Renal pelvis (tissue), 4 donors: ENCODE data around the gene PAX5. TPM values are rescaled to one million over a fixed set of nuclear protein-coding genes. Genes with fewer than 3 reads are reported as not detected.

Experiments used
- DNase-seq: peaks from one replicate; pipeline ENCODE4 v3.0.0-alpha.2; 2013
- polyA plus RNA-seq, 3 donors: library from polyadenylated mRNA; unstranded; fragments of 120-200 nt; gene quantifications; one replicate each; pipeline ENCODE4 v1.2.1, GENCODE V29; 2013; ENCODE audit not compliant: insufficient read length in 3 of 3

Gene PAX5
- polyA plus RNA-seq, 3 donors: 0.05 to 0.27 (median 0.09) TPM

- no peak for DNase-seq
These were observed 221.5 kb downstream of the PAX5 start for GRCh38 chr9:36812556-36812955.

- DNase-seq: no peak
These were observed 225.8 kb downstream of the PAX5 start for GRCh38 chr9:36808251-36808650.

- no peak for DNase-seq
These were observed 230.1 kb downstream of the PAX5 start for GRCh38 chr9:36803961-36804360.

GRCh38 chr9:36802201-36802920 is 231.7 kb downstream of the PAX5 start:
- no peak for DNase-seq

- DNase-seq: no peak
These were observed 233.6 kb downstream of the PAX5 start for GRCh38 chr9:36800455-36800854.

- DNase-seq: no peak
These were observed 235.6 kb downstream of the PAX5 start for GRCh38 chr9:36798350-36799065.

- no peak for DNase-seq
These were observed 236.4 kb downstream of the PAX5 start for GRCh38 chr9:36797471-36798220.

- DNase-seq: no peak
These were observed 237.2 kb downstream of the PAX5 start for GRCh38 chr9:36796671-36797419.

- DNase-seq: no peak
These were observed 239.6 kb downstream of the PAX5 start for GRCh38 chr9:36794461-36794860.

- DNase-seq: no peak
These were observed 240.8 kb downstream of the PAX5 start for GRCh38 chr9:36793277-36793676.

GRCh38 chr9:36791222-36791950 is 242.7 kb downstream of the PAX5 start:
- DNase-seq: no peak

- no peak for DNase-seq
These were observed 244.2 kb downstream of the PAX5 start for GRCh38 chr9:36789886-36790285.

- DNase-seq: no peak
These were observed 245.5 kb downstream of the PAX5 start for GRCh38 chr9:36788534-36788933.

- DNase-seq: no peak
These were observed 246.4 kb downstream of the PAX5 start for GRCh38 chr9:36787709-36788108.

Other genes starting within 250 kb of the PAX5 start
- 10 to 100 TPM; 20.4 to 23.1 (median 20.7) TPM for gene ZCCHC7, start 86.3 kb upstream of the PAX5 start, polyA plus RNA-seq